ENCODE measurements around the gene MC5R.

MC5R gene

GRCh38 chr18:13823707-13824395 lies at the start of gene MC5R:
MC5R (plus strand) TSS chr18:13824149; CDS start chr18:13825766, 1,617 bp downstream.
- no peak for DNase-seq

GRCh38 chr18:13775058-13775457 lies 48.9 kb upstream of the MC5R start:
- DNase-seq = no peak

- DNase-seq = no peak
These were observed 32.8 kb upstream of the MC5R start for GRCh38 chr18:13791181-13791580.

GRCh38 chr18:13793819-13794218 lies 30.1 kb upstream of the MC5R start:
- no peak for DNase-seq

GRCh38 chr18:13796515-13796914 lies 27.4 kb upstream of the MC5R start:
- no peak for DNase-seq

- DNase-seq = no peak
These were observed 26.8 kb upstream of the MC5R start for GRCh38 chr18:13797157-13797611.

- no peak for DNase-seq
These were observed 24.6 kb upstream of the MC5R start for GRCh38 chr18:13799396-13799795.

- DNase-seq = no peak
These were observed 23.3 kb upstream of the MC5R start for GRCh38 chr18:13800505-13801259.

- no peak for DNase-seq
These were observed 22.7 kb upstream of the MC5R start for GRCh38 chr18:13801260-13801601.

- DNase-seq = no peak
These were observed 19.6 kb upstream of the MC5R start for GRCh38 chr18:13804305-13804704.

GRCh38 chr18:13808294-13809042 lies 15.5 kb upstream of the MC5R start:
- DNase-seq = no peak

GRCh38 chr18:13809043-13809430 lies 14.9 kb upstream of the MC5R start:
- DNase-seq = no peak

- DNase-seq = no peak
These were observed 14.3 kb upstream of the MC5R start for GRCh38 chr18:13809531-13810255.

- DNase-seq = no peak
These were observed 12.9 kb upstream of the MC5R start for GRCh38 chr18:13810950-13811485.

- no peak for DNase-seq
These were observed 12.0 kb upstream of the MC5R start for GRCh38 chr18:13811993-13812392.

- DNase-seq = no peak
These were observed 10.6 kb upstream of the MC5R start for GRCh38 chr18:13813271-13813849.

- no peak for DNase-seq
These were observed 2.3 kb downstream of the MC5R start for GRCh38 chr18:13826209-13826608.

- DNase-seq = no peak
These were observed 8.0 kb downstream of the MC5R start for GRCh38 chr18:13831864-13832508.

- no peak for DNase-seq
These were observed 10.6 kb downstream of the MC5R start for GRCh38 chr18:13834496-13835015.

- DNase-seq = no peak
These were observed 11.3 kb downstream of the MC5R start for GRCh38 chr18:13835202-13835601.

GRCh38 chr18:13836559-13836958 lies 12.6 kb downstream of the MC5R start:
- no peak for DNase-seq

- DNase-seq = no peak
These were observed 25.8 kb downstream of the MC5R start for GRCh38 chr18:13849791-13850190.

All from NCI-H1092 (cell line).